Smooth muscle cell (in vitro differentiated cells): ENCODE results near the gene STARD13. TPM values are rescaled to one million over a fixed set of nuclear protein-coding genes. Genes with fewer than 3 reads are reported as not detected.

Experiments used
- DNase-seq: peaks from one replicate; lab custom pipeline; 2025; ENCODE audit not compliant: unreplicated experiment; lab: John Stamatoyannopoulos, UW
- H2AFZ ChIP-seq: fragments of 200-600 bp; sonication (generic); 2 replicates; pipeline ENCODE4 v1.6.0; 2016; ENCODE audit warnings: antibody characterized with exemption, low read depth, mild to moderate bottlenecking
- H3F3A ChIP-seq: fragments of 200-600 bp; sonication (generic); 2 replicates; pipeline ENCODE4 v1.6.0; 2017; ENCODE audit warnings: antibody characterized with exemption, low read depth
- H3K27ac ChIP-seq: fragments of 200-600 bp; sonication (generic); 2 replicates; pipeline ENCODE4 v1.5.1; 2016; ENCODE audit warnings: low read depth, mild to moderate bottlenecking
- H3K27me3 ChIP-seq: fragments of 200-600 bp; sonication (generic); 2 replicates; pipeline ENCODE4 v1.6.1; 2016; ENCODE audit warnings: low read depth, mild to moderate bottlenecking
- H3K36me3 ChIP-seq: fragments of 200-600 bp; sonication (generic); 2 replicates; pipeline ENCODE4 v1.5.1; 2016; ENCODE audit warnings: low read depth
- H3K4me1 ChIP-seq: fragments of 200-600 bp; sonication (generic); 2 replicates; pipeline ENCODE4 v1.5.1; 2016; ENCODE audit warnings: low read depth
- H3K4me2 ChIP-seq: fragments of 200-600 bp; sonication (generic); 2 replicates; pipeline ENCODE4 v1.6.0; 2016; ENCODE audit warnings: mild to moderate bottlenecking
- H3K4me3 ChIP-seq: fragments of 200-600 bp; sonication (generic); 2 replicates; pipeline ENCODE4 v1.5.1; 2016; ENCODE audit warnings: mild to moderate bottlenecking
- H3K79me2 ChIP-seq: fragments of 200-600 bp; sonication (generic); 2 replicates; pipeline ENCODE4 v1.6.0; 2016; ENCODE audit warnings: low read depth, mild to moderate bottlenecking
- H3K9ac ChIP-seq: fragments of 200-600 bp; sonication (generic); 2 replicates; pipeline ENCODE4 v1.6.0; 2016; ENCODE audit warnings: low read depth
- H3K9me3 ChIP-seq: fragments of 200-600 bp; sonication (generic); replicated peaks from 2 replicates; pipeline ENCODE4 v1.5.1; 2016; ENCODE audit warnings: low read depth
- H4K20me1 ChIP-seq: fragments of 200-600 bp; sonication (generic); 2 replicates; pipeline ENCODE4 v1.6.0; 2016; ENCODE audit warnings: low read depth
- WGBS: methylation state at CpG from one replicate; pipeline ENCODE4 v1.1.7; 2016; ENCODE audit warnings: low lambda C conversion rate; 5-methylcytosine and 5-hydroxymethylcytosine counted together
- polyA plus RNA-seq: library from polyadenylated mRNA; unstranded; fragments of >200 nt; fragmentation: Nextera tagmentation; extraction: Ambion mirVana; gene quantifications from 2 replicates; pipeline ENCODE4 v1.2.1, GENCODE V29; 2016
- total RNA-seq: library from RNA; depleted of rRNA; stranded (reverse); fragments of >200 nt; gene quantifications from 2 replicates; pipeline ENCODE4 v1.2.3, GENCODE V29; 2014
- TF ChIP-seq, protein P1 (sequence below): fragments of 200-600 bp; sonication (generic); IDR thresholded peaks from 2 replicates; pipeline ENCODE4 v1.5.1; 2017; ENCODE audit warnings: borderline replicate concordance, mild to moderate bottlenecking, antibody characterized with exemption; ENCODE audit not compliant: insufficient read depth, poor library complexity, severe bottlenecking

Gene STARD13
- total and polyA plus RNA-seq, 2 experiments from 2014 or later = 12.4 to 18.8 TPM

DNA sequence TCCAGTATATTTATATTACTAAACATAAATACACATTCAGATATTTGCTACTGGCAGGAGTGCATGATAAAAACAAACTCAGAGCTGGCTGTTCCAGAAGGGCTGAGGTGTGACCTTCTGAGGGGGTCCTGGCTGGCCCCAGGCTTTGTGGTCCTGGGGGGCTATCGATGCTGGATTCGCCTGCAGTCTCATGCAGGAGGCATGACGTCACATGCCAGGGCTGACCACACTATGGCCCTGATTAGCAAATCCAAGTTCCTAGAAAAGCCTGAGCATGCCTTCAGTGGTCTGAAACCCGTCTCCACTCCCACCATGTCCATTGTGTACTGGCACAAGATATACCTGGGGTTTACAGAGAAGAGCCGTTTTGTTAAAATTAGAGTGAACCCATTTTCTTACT lies 171.4 kb downstream of the STARD13 start:
- Histone ChIP-seq H3K79me2 (no peaks in the 10 kb centered on the region), H3K4me2 (no peak overlapping the region), H3K27me3 (no peaks in the 10 kb centered on the region), H2AFZ (no peak overlapping the region), H3K27ac (no peak overlapping the region), H3F3A (peaks cover 6% of the 10 kb centered on the region), H3K9ac (no peak overlapping the region), H3K4me3 (no peak overlapping the region), H3K4me1 (no peaks in the 10 kb centered on the region), H3K36me3 (no peaks in the 10 kb centered on the region), H3K9me3 (no peaks in the 10 kb centered on the region), H4K20me1 (no peaks in the 10 kb centered on the region)
- TF ChIP-seq, protein P1, sequence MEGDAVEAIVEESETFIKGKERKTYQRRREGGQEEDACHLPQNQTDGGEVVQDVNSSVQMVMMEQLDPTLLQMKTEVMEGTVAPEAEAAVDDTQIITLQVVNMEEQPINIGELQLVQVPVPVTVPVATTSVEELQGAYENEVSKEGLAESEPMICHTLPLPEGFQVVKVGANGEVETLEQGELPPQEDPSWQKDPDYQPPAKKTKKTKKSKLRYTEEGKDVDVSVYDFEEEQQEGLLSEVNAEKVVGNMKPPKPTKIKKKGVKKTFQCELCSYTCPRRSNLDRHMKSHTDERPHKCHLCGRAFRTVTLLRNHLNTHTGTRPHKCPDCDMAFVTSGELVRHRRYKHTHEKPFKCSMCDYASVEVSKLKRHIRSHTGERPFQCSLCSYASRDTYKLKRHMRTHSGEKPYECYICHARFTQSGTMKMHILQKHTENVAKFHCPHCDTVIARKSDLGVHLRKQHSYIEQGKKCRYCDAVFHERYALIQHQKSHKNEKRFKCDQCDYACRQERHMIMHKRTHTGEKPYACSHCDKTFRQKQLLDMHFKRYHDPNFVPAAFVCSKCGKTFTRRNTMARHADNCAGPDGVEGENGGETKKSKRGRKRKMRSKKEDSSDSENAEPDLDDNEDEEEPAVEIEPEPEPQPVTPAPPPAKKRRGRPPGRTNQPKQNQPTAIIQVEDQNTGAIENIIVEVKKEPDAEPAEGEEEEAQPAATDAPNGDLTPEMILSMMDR = no peak
- 86% methylated on average over 5 of the region's 5 CpGs for WGBS
- DNase-seq = no peak

DNA sequence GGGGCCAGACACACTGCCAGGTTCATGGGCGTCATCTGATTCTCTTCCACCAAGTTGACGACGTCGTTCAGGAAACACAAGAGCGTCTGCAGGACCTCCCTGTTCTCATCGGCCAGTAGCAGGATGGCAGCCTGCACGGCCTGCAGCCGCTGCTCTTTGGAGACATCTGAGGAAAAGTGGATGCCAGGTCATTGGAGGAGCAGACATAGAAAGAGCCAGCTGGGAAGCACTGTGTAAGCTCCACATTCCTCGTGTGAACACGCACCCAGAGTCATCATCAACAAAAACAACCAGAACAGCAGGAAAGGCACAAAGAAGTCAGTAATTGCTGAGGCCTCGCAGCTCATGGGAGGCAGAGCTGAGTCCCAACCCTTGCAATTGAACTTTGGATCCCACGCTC lies 172.8 kb downstream of the STARD13 start:
- Histone ChIP-seq H3K27me3 (no peaks in the 10 kb centered on the region), H3K9ac (no peak overlapping the region), H4K20me1 (no peaks in the 10 kb centered on the region), H3K4me2 (no peak overlapping the region), H3K79me2 (no peaks in the 10 kb centered on the region), H3K27ac (no peak overlapping the region), H3K36me3 (peaks cover 7% of the 10 kb centered on the region), H3K4me1 (no peaks in the 10 kb centered on the region), H3K4me3 (no peak overlapping the region), H2AFZ (no peak overlapping the region), H3F3A (peaks cover 3% of the 10 kb centered on the region), H3K9me3 (no peaks in the 10 kb centered on the region)
- WGBS = 81% methylated on average over 12 of the region's 12 CpGs
- TF ChIP-seq, protein P1 = no peak
- no peak for DNase-seq

DNA sequence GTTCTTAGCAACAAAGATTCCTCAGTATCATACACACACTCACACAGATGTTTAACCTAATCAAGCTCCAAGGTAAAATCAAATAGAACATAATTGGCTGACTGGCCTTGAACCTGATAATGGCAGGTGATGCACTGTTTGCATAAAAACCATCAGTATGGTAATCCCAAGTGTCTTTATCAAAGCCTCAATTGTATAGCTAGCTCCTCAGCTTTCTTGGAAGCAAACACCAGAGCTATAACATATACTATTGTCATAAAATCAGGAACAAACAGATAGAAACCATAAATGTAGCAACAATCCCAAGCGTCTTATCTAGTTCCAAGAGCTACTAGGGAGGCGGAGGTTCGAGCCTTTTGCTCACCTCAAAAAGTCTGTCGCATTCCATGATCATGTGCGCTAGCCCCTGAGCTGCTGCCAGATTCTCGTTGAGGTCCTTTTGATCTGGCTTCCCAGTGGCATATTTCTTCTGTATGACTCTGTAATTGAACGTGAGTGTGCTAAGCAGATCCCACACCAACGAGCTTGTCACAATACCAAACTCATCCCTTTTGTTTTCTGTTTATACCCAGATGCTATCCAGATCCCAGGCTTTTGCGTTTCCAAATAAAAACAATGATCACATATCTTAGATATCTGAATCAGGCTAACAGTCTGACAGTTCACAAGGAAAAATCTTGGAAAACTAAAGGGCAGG lies 174.0 kb downstream of the STARD13 start:
- no peak overlapping the region for H3K4me3 ChIP-seq
- H3K9ac ChIP-seq = no peak overlapping the region
- WGBS = 61% methylated on average over 9 of the region's 9 CpGs
- peaks cover 7% of the 10 kb centered on the region for H3K36me3 ChIP-seq
- H2AFZ ChIP-seq = no peak overlapping the region
- H3K9me3 ChIP-seq = no peaks in the 10 kb centered on the region
- no peak for DNase-seq
- H3K4me1 ChIP-seq = no peaks in the 10 kb centered on the region
- H4K20me1 ChIP-seq = no peaks in the 10 kb centered on the region
- no peaks in the 10 kb centered on the region for H3F3A ChIP-seq
- H3K79me2 ChIP-seq = no peaks in the 10 kb centered on the region
- no peak overlapping the region for H3K27ac ChIP-seq
- H3K4me2 ChIP-seq = no peak overlapping the region
- TF ChIP-seq, protein P1 = no peak
- H3K27me3 ChIP-seq = no peaks in the 10 kb centered on the region
